Suprapubic skin (tissue), 4 donors: ENCODE measurements around the gene C17orf78. TPM values are rescaled to one million over a fixed set of nuclear protein-coding genes. Genes with fewer than 3 reads are reported as not detected.

Experiments used
- DNase-seq, 2 donors: peaks; one replicate each; pipeline ENCODE4 v3.0.0-alpha.2; 2019; ENCODE audit warnings: low spot score in 2 of 2
- H3K27ac ChIP-seq: fragments of 200-600 bp; sonication (generic); one replicate; pipeline ENCODE4 v1.5.1; 2019
- H3K27me3 ChIP-seq: fragments of 200-600 bp; sonication (generic); one replicate; pipeline ENCODE4 v1.5.1; 2019
- H3K36me3 ChIP-seq: fragments of 200-600 bp; sonication (generic); one replicate; pipeline ENCODE4 v1.5.1; 2019
- H3K4me1 ChIP-seq: fragments of 200-600 bp; sonication (generic); one replicate; pipeline ENCODE4 v1.5.1; 2019
- H3K4me3 ChIP-seq: fragments of 200-600 bp; sonication (generic); one replicate; pipeline ENCODE4 v1.5.1; 2019; ENCODE audit warnings: mild to moderate bottlenecking
- H3K9me3 ChIP-seq: fragments of 200-600 bp; sonication (generic); one replicate; pipeline ENCODE4 v1.5.1; 2019
- EP300 ChIP-seq: sonication (generic); formaldehyde crosslinking; IDR thresholded peaks from one replicate; pipeline ENCODE4 v1.6.1; 2017; ENCODE audit warnings: antibody characterized with exemption
- POLR2A ChIP-seq, 2 donors: fragments of 450-650 bp; IDR thresholded peaks; one replicate each; pipeline ENCODE4 v1.6.1; 2017; ENCODE audit warnings: antibody characterized with exemption in 2 of 2, mild to moderate bottlenecking in 2 of 2, moderate library complexity in 2 of 2
- POLR2AphosphoS5 ChIP-seq, 3 donors: sonication (generic); formaldehyde crosslinking; IDR thresholded peaks; one replicate each; pipeline ENCODE4 v1.6.1; 2017; ENCODE audit warnings: antibody characterized with exemption in 3 of 3
- WGBS: methylation state at CpG from one replicate; pipeline ENCODE4 v1.1.5; 2018; 5-methylcytosine and 5-hydroxymethylcytosine counted together
- total RNA-seq, 4 donors: library from RNA; depleted of rRNA; stranded (reverse); fragments of >200 nt; gene quantifications; one replicate each; pipeline ENCODE4 v1.1.0, GENCODE V29; 2016
- TF ChIP-seq, protein P1 (sequence below), 2 donors: fragments of 200-600 bp in 1 of 2; fragments of 450-650 bp in 1 of 2; sonication (generic) in 1 of 2; IDR thresholded peaks; one replicate each; pipeline ENCODE4 v1.5.1; 2016 to 2019; ENCODE audit warnings: antibody characterized with exemption in 2 of 2, mild to moderate bottlenecking in 1 of 2, moderate library complexity in 1 of 2

C17orf78 gene
- total RNA-seq, result not detected

DNA sequence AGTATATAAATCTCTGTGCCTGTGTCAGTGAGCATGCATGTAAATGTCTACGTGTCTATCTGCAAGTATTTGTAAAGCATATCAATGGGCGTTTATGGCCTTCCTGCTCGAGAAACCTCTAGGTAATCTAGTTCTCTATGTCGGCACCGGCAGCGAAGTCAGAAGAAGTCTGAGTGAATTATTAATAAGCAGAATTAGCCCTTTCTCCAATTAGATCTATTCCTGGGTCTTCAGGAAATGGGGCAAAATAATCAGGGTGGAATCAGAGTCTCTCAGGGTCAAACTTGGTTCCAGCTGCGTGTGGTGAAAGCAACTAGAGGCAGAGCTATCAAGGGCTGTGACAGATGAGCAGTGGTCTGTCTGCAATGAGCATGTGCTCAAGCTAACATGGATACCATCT is at the start of gene C17orf78:
C17orf78 (plus strand) TSS at position 280 of the 400 bp plus-strand sequence; CDS start at position 388, 108 bp downstream.
- Histone ChIP-seq H3K27me3 (no peaks in the 10 kb centered on the region), H3K27ac (no peak within 1 kb of the TSS), H3K4me1 (peaks cover 7% of the 10 kb centered on the region), H3K9me3 (no peaks in the 10 kb centered on the region), H3K4me3 (no peak within 1 kb of the TSS), H3K36me3 (no peaks in the 10 kb centered on the region)
- TF ChIP-seq EP300, result no peak
- TF ChIP-seq, protein P1, sequence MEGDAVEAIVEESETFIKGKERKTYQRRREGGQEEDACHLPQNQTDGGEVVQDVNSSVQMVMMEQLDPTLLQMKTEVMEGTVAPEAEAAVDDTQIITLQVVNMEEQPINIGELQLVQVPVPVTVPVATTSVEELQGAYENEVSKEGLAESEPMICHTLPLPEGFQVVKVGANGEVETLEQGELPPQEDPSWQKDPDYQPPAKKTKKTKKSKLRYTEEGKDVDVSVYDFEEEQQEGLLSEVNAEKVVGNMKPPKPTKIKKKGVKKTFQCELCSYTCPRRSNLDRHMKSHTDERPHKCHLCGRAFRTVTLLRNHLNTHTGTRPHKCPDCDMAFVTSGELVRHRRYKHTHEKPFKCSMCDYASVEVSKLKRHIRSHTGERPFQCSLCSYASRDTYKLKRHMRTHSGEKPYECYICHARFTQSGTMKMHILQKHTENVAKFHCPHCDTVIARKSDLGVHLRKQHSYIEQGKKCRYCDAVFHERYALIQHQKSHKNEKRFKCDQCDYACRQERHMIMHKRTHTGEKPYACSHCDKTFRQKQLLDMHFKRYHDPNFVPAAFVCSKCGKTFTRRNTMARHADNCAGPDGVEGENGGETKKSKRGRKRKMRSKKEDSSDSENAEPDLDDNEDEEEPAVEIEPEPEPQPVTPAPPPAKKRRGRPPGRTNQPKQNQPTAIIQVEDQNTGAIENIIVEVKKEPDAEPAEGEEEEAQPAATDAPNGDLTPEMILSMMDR (IDR thresholded peaks at IDR 0.05), result no peak
- TF ChIP-seq POLR2A (IDR thresholded peaks at IDR 0.05), result no peak
- 90% methylated on average over 7 of the region's 7 CpGs for WGBS
- DNase-seq, result no peak

DNA sequence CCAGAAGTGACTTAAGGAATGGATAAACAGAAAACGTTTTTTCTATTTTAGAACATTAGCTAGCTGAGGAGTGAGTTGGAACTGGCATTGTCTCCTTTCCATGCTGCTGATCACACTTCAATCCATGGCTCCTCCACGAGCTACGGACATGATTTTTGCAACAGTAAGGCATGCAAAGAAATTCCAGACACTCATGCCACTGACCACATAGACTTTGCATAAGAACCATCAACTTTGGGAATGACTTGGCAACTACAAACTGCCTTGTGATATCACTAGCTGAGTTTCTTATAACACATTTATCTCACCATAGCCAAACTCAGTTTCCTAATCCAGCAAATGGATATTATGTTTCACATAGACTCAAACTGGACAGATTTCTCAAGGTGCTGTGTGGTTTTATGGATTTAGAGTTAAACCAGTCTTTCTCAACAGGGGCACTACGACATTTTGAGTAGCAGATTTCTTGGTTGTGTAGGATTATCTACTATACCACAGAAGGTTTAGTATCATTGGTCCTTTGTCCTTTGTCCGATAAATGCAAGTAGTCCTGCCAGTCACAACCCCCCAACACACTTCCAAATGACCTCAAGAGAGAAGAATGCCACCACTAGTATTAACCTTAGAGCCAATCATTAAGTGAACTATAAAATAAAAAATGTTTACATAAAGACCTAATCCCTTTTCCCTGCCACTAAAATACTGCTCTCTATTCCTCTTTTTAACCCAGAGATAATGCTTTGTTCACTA is 48.3 kb upstream of the C17orf78 start:
- Histone ChIP-seq H3K36me3 (peaks cover 34% of the 10 kb centered on the region), H3K4me1 (no peaks in the 10 kb centered on the region), H3K27me3 (no peaks in the 10 kb centered on the region), H3K9me3 (no peaks in the 10 kb centered on the region), H3K4me3 (no peak overlapping the region), H3K27ac (no peak overlapping the region)
- no peak for DNase-seq
- TF ChIP-seq POLR2A (IDR thresholded peaks at IDR 0.05) (no peak), EP300 (no peak), POLR2AphosphoS5 (IDR thresholded peaks at IDR 0.05) (no peak)
- TF ChIP-seq, protein P1 (IDR thresholded peaks at IDR 0.05), result no peak
- WGBS, result 84% methylated on average over 5 of the region's 5 CpGs

DNA sequence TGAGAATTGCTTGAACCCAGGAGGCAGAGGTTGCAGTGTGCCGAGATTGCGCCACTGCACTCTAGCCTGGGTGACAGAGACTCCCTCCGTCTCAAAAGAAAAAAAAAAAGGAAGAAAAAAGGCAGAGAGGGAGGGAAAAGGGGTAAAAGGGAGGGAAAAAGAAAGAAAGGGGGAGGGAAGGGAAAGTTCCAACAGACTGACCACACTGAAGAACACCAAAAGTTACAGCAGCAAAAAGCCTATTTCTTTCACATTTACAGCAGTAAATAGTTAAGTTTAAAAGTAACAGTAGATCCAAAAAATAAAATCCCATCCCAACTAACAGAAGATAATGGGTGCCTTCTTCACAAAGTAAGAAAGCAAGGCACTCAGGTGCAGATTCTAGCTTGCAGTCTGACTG is 36.9 kb upstream of the C17orf78 start:
- no peaks in the 10 kb centered on the region for H3K4me1 ChIP-seq
- TF ChIP-seq POLR2AphosphoS5 (IDR thresholded peaks at IDR 0.05), result no peak
- TF ChIP-seq, protein P1 (IDR thresholded peaks at IDR 0.05), result no peak
- TF ChIP-seq POLR2A (IDR thresholded peaks at IDR 0.05), result no peak
- TF ChIP-seq EP300, result no peak
- H3K36me3 ChIP-seq, result peaks cover 9% of the 10 kb centered on the region
- no peak overlapping the region for H3K4me3 ChIP-seq
- H3K27me3 ChIP-seq, result no peaks in the 10 kb centered on the region
- no peaks in the 10 kb centered on the region for H3K9me3 ChIP-seq
- WGBS, result 97% methylated on average over 3 of the region's 3 CpGs
- no peak overlapping the region for H3K27ac ChIP-seq
- DNase-seq, result no peak

DNA sequence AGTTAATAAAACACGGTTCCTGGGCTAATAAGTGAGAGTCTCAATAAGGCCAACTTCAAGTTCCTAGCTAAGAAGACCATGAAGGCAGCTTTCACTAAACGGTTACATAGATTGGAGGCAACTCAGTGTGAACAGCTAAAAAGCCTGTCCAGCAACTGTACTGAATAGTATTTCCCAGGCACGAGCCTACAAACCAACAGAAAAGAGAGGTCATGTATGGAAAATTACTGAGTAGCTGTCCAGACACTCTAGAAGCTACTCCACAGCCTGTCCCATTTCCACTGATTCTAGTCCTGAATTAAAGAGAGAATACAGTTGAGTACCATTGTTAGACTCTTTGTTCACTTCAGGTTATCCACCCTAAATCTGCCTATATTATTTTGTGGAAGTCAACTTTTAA is 36.5 kb upstream of the C17orf78 start:
- no peak overlapping the region for H3K27ac ChIP-seq
- no peaks in the 10 kb centered on the region for H3K4me1 ChIP-seq
- peaks cover 9% of the 10 kb centered on the region for H3K36me3 ChIP-seq
- H3K9me3 ChIP-seq, result no peaks in the 10 kb centered on the region
- TF ChIP-seq EP300, result no peak
- TF ChIP-seq POLR2AphosphoS5 (IDR thresholded peaks at IDR 0.05), result no peak
- no peak for TF ChIP-seq POLR2A (IDR thresholded peaks at IDR 0.05)
- TF ChIP-seq, protein P1 (IDR thresholded peaks at IDR 0.05), result no peak
- no peak overlapping the region for H3K4me3 ChIP-seq
- 76% methylated on average over 3 of the region's 3 CpGs for WGBS
- no peaks in the 10 kb centered on the region for H3K27me3 ChIP-seq
- no peak for DNase-seq

DNA sequence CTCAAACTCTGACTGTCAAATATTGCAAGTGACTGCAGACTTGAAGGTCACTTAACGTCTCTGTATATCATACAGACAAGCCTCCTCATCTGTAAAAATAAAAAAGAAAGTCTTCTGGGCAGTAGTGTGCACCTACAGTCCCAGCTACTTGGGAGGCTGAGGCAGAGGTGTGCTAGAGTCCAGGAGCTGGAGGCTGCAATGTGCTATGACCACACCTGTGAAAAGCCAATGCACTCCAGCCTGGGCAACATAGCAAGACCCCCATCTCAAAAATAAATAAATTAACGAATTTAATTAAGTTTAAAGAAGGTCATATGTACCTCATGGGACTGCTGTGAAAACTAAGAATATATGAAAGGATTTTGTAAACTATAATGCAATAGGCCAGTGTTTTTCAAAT is 35.0 kb upstream of the C17orf78 start:
- peaks cover 12% of the 10 kb centered on the region for H3K36me3 ChIP-seq
- H3K27ac ChIP-seq, result no peak overlapping the region
- TF ChIP-seq POLR2A (IDR thresholded peaks at IDR 0.05) (no peak), POLR2AphosphoS5 (IDR thresholded peaks at IDR 0.05) (no peak), EP300 (no peak)
- TF ChIP-seq, protein P1 (IDR thresholded peaks at IDR 0.05), result no peak
- H3K9me3 ChIP-seq, result no peaks in the 10 kb centered on the region
- 88% methylated on average over 2 of the region's 2 CpGs for WGBS
- H3K27me3 ChIP-seq, result no peaks in the 10 kb centered on the region
- no peak for DNase-seq
- H3K4me1 ChIP-seq, result no peaks in the 10 kb centered on the region
- no peak overlapping the region for H3K4me3 ChIP-seq
